H9 (cell line): ENCODE measurements around the gene KCNMA1. TPM values are rescaled to one million over a fixed set of nuclear protein-coding genes. Genes with fewer than 3 reads are reported as not detected.
"Not testable (repeated sequence)": the region's sequence is repeated elsewhere in the genome, so short reads cannot be mapped to it uniquely, and the experiment has no call there.

Experiments
- DNase-seq: peaks from one replicate; pipeline ENCODE4 v3.0.0-alpha.2; 2017
- H2AFZ ChIP-seq: one replicate; pipeline ENCODE4 v1.6.1; 2013; ENCODE audit warnings: mild to moderate bottlenecking, low read length, control low read depth, moderate library complexity
- H2AK5ac ChIP-seq: 2 replicates; pipeline ENCODE4 v1.6.1; 2013; ENCODE audit warnings: low read length, control low read depth, mixed read lengths; ENCODE audit not compliant: insufficient read length
- H2BK120ac ChIP-seq: one replicate; pipeline ENCODE4 v1.6.1; 2013; ENCODE audit warnings: low read depth, mild to moderate bottlenecking, low read length, control low read depth, inconsistent platforms; ENCODE audit not compliant: poor library complexity, severe bottlenecking
- H2BK12ac ChIP-seq: 2 replicates; pipeline ENCODE4 v1.6.1; 2013; ENCODE audit warnings: low read length, control low read depth, mixed read lengths, low read depth; ENCODE audit not compliant: insufficient read length
- H2BK15ac ChIP-seq: 2 replicates; pipeline ENCODE4 v1.6.1; 2013; ENCODE audit warnings: low read depth, low read length, control low read depth
- H2BK20ac ChIP-seq: one replicate; pipeline ENCODE4 v1.6.1; 2013; ENCODE audit warnings: low read depth, mild to moderate bottlenecking, low read length, control low read depth, inconsistent platforms; ENCODE audit not compliant: poor library complexity, severe bottlenecking
- H2BK5ac ChIP-seq: 2 replicates; pipeline ENCODE4 v1.6.1; 2013; ENCODE audit warnings: low read length, control low read depth, mixed read lengths; ENCODE audit not compliant: insufficient read length
- H3K14ac ChIP-seq: 2 replicates; pipeline ENCODE4 v1.6.1; 2013; ENCODE audit warnings: low read length, control low read depth; ENCODE audit not compliant: insufficient read depth
- H3K18ac ChIP-seq: 2 replicates; pipeline ENCODE4 v1.6.1; 2013; ENCODE audit warnings: low read depth, mild to moderate bottlenecking, mixed read lengths, low read length, control low read depth; ENCODE audit not compliant: insufficient read length
- H3K23ac ChIP-seq: 2 replicates; pipeline ENCODE4 v1.6.1; 2013; ENCODE audit warnings: low read length, control low read depth, mixed read lengths, low read depth; ENCODE audit not compliant: insufficient read length
- H3K23me2 ChIP-seq: 2 replicates; pipeline ENCODE4 v1.6.1; 2013; ENCODE audit warnings: low read depth, mild to moderate bottlenecking, mixed read lengths, low read length, control low read depth; ENCODE audit not compliant: insufficient read length, poor library complexity, severe bottlenecking
- H3K27ac ChIP-seq: 2 replicates; pipeline ENCODE4 v1.5.1; 2013; ENCODE audit warnings: low read length, control low read depth, mixed read lengths, low read depth; ENCODE audit not compliant: insufficient read length
- H3K27me3 ChIP-seq: 2 replicates; pipeline ENCODE4 v1.6.1; 2013; ENCODE audit warnings: low read length, control low read depth, inconsistent platforms; ENCODE audit not compliant: insufficient read depth
- H3K4ac ChIP-seq: 2 replicates; pipeline ENCODE4 v1.6.1; 2013; ENCODE audit warnings: low read depth, mild to moderate bottlenecking, control low read depth, inconsistent platforms, low read length, moderate library complexity
- H3K4me1 ChIP-seq: 2 replicates; pipeline ENCODE4 v1.6.1; 2013; ENCODE audit warnings: low read length, control low read depth, inconsistent platforms; ENCODE audit not compliant: insufficient read depth
- H3K4me2 ChIP-seq: 2 replicates; pipeline ENCODE4 v1.6.1; 2013; ENCODE audit warnings: low read length, control low read depth, mixed read lengths; ENCODE audit not compliant: insufficient read length, insufficient read depth
- H3K56ac ChIP-seq: 2 replicates; pipeline ENCODE4 v1.6.1; 2013; ENCODE audit warnings: low read depth, mild to moderate bottlenecking, mixed read lengths, low read length, control low read depth; ENCODE audit not compliant: insufficient read length
- H3K79me1 ChIP-seq: 2 replicates; pipeline ENCODE4 v1.6.1; 2013; ENCODE audit warnings: low read depth, mild to moderate bottlenecking, moderate library complexity, low read length, control low read depth, inconsistent platforms; ENCODE audit not compliant: insufficient read depth, poor library complexity, severe bottlenecking
- H3K79me2 ChIP-seq: 2 replicates; pipeline ENCODE4 v1.6.1; 2013; ENCODE audit warnings: low read length, control low read depth, inconsistent platforms; ENCODE audit not compliant: insufficient read depth
- H3K9ac ChIP-seq: 2 replicates; pipeline ENCODE4 v1.6.1; 2013; ENCODE audit warnings: low read length, control low read depth, mixed read lengths; ENCODE audit not compliant: insufficient read length; ENCODE audit errors: extremely low read depth
- H3K9me3 ChIP-seq: one replicate; pipeline ENCODE4 v1.6.1; 2013; ENCODE audit warnings: low read depth, low read length, inconsistent platforms; ENCODE audit not compliant: control insufficient read depth
- H3T11ph ChIP-seq: one replicate; pipeline ENCODE4 v1.6.1; 2013; ENCODE audit warnings: mild to moderate bottlenecking, low read length, control low read depth, inconsistent platforms
- H4K20me1 ChIP-seq: one replicate; pipeline ENCODE4 v1.6.1; 2013; ENCODE audit not compliant: control insufficient read depth, insufficient read length, insufficient read depth
- H4K5ac ChIP-seq: 2 replicates; pipeline ENCODE4 v1.6.1; 2013; ENCODE audit warnings: low read depth, mild to moderate bottlenecking, mixed read lengths, low read length, control low read depth; ENCODE audit not compliant: insufficient read length
- H4K8ac ChIP-seq: replicated peaks from 2 replicates; pipeline ENCODE4 v1.6.1; 2013; ENCODE audit warnings: low read length, control low read depth, mixed read lengths, low read depth; ENCODE audit not compliant: insufficient read length
- H4K91ac ChIP-seq: 2 replicates; pipeline ENCODE4 v1.6.1; 2013; ENCODE audit warnings: low read depth, mild to moderate bottlenecking, moderate library complexity, mixed read lengths, low read length, control low read depth; ENCODE audit not compliant: insufficient read length
- H3K27ac Mint-ChIP-seq, 3 experiments: 2 replicates in 2 of 3; 3 replicates in 1 of 3; pipeline ENCODE4 v1.8.0; 2020 to 2021; ENCODE audit warnings: mixed read lengths in 3 of 3, mild to moderate bottlenecking in 1 of 3, moderate library complexity in 1 of 3
- H3K27me3 Mint-ChIP-seq: 2 replicates; pipeline ENCODE4 v1.8.0; 2021; ENCODE audit warnings: low read depth, mild to moderate bottlenecking, moderate library complexity, mixed read lengths
- H3K36me3 Mint-ChIP-seq, 3 experiments: 2 replicates in 2 of 3; 3 replicates in 1 of 3; pipeline ENCODE4 v1.8.0; 2020 to 2021; ENCODE audit warnings: low read depth in 3 of 3, mixed read lengths in 3 of 3; ENCODE audit not compliant: insufficient read depth in 1 of 3
- H3K4me1 Mint-ChIP-seq, 2 experiments: 2 replicates each; pipeline ENCODE4 v1.8.0; 2020; ENCODE audit warnings: mixed read lengths in 2 of 2
- H3K4me3 Mint-ChIP-seq, 2 experiments: 2 replicates in 1 of 2; 3 replicates in 1 of 2; pipeline ENCODE4 v1.8.0; 2020 to 2021; ENCODE audit warnings: mild to moderate bottlenecking in 2 of 2, mixed read lengths in 2 of 2, moderate library complexity in 1 of 2
- H3K9me3 Mint-ChIP-seq, 2 experiments: 2 replicates in 1 of 2; 3 replicates in 1 of 2; pipeline ENCODE4 v1.8.0; 2020; ENCODE audit warnings: mild to moderate bottlenecking in 2 of 2, mixed read lengths in 2 of 2, moderate library complexity in 1 of 2
- CTCF ChIP-seq: fragments of 200-600 bp; sonication (generic); conservative IDR thresholded peaks from 3 replicates; pipeline ENCODE4 v1.8.0; 2021; ENCODE audit warnings: antibody characterized with exemption, mild to moderate bottlenecking
- WGBS: extraction: QIAGEN DNeasy Blood & Tissue Kit; methylation state at CpG from one replicate; pipeline ENCODE4 v1.1.7; 2013; ENCODE audit warnings: missing lambda C conversion rate, low lambda C conversion rate, mixed read lengths; ENCODE audit not compliant: insufficient read length; ENCODE audit errors: extremely low coverage; 5-methylcytosine and 5-hydroxymethylcytosine counted together
- total RNA-seq: library from RNA; stranded (reverse); gene quantifications from 2 replicates; pipeline ENCODE4 v1.2.1, GENCODE V29; 2021

KCNMA1 gene
- total RNA-seq, 1 experiment from 2014 or later: 2.0 TPM

- Histone ChIP-seq H3K9ac (no peak overlapping the region), H3K9me3 (no peaks in the 10 kb centered on the region), H3K18ac (no peak overlapping the region), H3K79me2 (no peaks in the 10 kb centered on the region), H4K5ac (no peak overlapping the region), H3K4me2 (no peak overlapping the region), H2BK12ac (no peak overlapping the region), H2AK5ac (no peak overlapping the region), H2BK20ac (no peak overlapping the region), H3K27ac (no peak overlapping the region), H4K20me1 (no peaks in the 10 kb centered on the region), H3K4me1 (no peaks in the 10 kb centered on the region), H3K4ac (no peak overlapping the region), H3K23me2 (no peaks in the 10 kb centered on the region), H2AFZ (no peak overlapping the region), H3K23ac (no peak overlapping the region), H2BK120ac (no peak overlapping the region), H3K56ac (no peak overlapping the region), H2BK5ac (no peak overlapping the region), H3K27me3 (no peaks in the 10 kb centered on the region), H3K79me1 (no peaks in the 10 kb centered on the region), H3K14ac (no peak overlapping the region), H2BK15ac (no peak overlapping the region), H3T11ph (no peak overlapping the region), H4K91ac (no peak overlapping the region), H4K8ac (no peak overlapping the region)
- Mint-ChIP-seq H3K4me3 (no peak overlapping the region), H3K4me1 (peaks cover 0 to 7% of the 10 kb centered on the region in 2 experiments; a peak in 1 of 4 replicates), H3K9me3 (no peaks in the 10 kb centered on the region; a peak in 1 of 5 replicates), H3K27me3 (no peaks in the 10 kb centered on the region; the same call in 1 of the 2 replicates), H3K27ac (no peak overlapping the region), H3K36me3 (no peaks in the 10 kb centered on the region)
- TF ChIP-seq CTCF: peak; percentile 42; the same call in 1 of the 3 replicates
- whole genome bisulfite sequencing: no CpG with 5 or more reads among the region's 3 CpGs
- DNase-seq: no peak
These were observed 63.2 kb downstream of the KCNMA1 start for GRCh38 chr10:77574438-77574837.

GRCh38 chr10:77572520-77572919 is 65.1 kb downstream of the KCNMA1 start:
- H2BK20ac ChIP-seq, H2BK5ac ChIP-seq, H2AFZ ChIP-seq, H3K4me1 ChIP-seq, H3K56ac ChIP-seq, H3K27me3 Mint-ChIP-seq, H3K9me3 ChIP-seq, H4K91ac ChIP-seq, H3K9me3 Mint-ChIP-seq, H3K79me1 ChIP-seq, H2BK120ac ChIP-seq, H3K27me3 ChIP-seq, H3K14ac ChIP-seq, DNase-seq, H2BK15ac ChIP-seq, H3K4me1 Mint-ChIP-seq, H3K27ac Mint-ChIP-seq, H3K18ac ChIP-seq, H3K23ac ChIP-seq, H3K36me3 Mint-ChIP-seq, H3K27ac ChIP-seq, H2BK12ac ChIP-seq, H4K20me1 ChIP-seq, H3K9ac ChIP-seq, H4K5ac ChIP-seq, H3K23me2 ChIP-seq, H3K4me3 Mint-ChIP-seq, H4K8ac ChIP-seq, H3K79me2 ChIP-seq, H3K4me2 ChIP-seq, H2AK5ac ChIP-seq, H3T11ph ChIP-seq, H3K4ac ChIP-seq: not testable (repeated sequence)
- WGBS: no CpG with 5 or more reads among the region's 4 CpGs
